HG03558 (cell line): ENCODE results near the gene CENPT.

Experiments
- ATAC-seq: cut with Tn5 transposase; IDR thresholded peaks from one replicate; pipeline ENCODE4 v1.9.1; 2021; ENCODE audit warnings: moderate number of reproducible peaks; ENCODE audit not compliant: unreplicated experiment; ENCODE audit errors: extremely low read depth

The CENPT gene, protein sequence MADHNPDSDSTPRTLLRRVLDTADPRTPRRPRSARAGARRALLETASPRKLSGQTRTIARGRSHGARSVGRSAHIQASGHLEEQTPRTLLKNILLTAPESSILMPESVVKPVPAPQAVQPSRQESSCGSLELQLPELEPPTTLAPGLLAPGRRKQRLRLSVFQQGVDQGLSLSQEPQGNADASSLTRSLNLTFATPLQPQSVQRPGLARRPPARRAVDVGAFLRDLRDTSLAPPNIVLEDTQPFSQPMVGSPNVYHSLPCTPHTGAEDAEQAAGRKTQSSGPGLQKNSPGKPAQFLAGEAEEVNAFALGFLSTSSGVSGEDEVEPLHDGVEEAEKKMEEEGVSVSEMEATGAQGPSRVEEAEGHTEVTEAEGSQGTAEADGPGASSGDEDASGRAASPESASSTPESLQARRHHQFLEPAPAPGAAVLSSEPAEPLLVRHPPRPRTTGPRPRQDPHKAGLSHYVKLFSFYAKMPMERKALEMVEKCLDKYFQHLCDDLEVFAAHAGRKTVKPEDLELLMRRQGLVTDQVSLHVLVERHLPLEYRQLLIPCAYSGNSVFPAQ

DNA sequence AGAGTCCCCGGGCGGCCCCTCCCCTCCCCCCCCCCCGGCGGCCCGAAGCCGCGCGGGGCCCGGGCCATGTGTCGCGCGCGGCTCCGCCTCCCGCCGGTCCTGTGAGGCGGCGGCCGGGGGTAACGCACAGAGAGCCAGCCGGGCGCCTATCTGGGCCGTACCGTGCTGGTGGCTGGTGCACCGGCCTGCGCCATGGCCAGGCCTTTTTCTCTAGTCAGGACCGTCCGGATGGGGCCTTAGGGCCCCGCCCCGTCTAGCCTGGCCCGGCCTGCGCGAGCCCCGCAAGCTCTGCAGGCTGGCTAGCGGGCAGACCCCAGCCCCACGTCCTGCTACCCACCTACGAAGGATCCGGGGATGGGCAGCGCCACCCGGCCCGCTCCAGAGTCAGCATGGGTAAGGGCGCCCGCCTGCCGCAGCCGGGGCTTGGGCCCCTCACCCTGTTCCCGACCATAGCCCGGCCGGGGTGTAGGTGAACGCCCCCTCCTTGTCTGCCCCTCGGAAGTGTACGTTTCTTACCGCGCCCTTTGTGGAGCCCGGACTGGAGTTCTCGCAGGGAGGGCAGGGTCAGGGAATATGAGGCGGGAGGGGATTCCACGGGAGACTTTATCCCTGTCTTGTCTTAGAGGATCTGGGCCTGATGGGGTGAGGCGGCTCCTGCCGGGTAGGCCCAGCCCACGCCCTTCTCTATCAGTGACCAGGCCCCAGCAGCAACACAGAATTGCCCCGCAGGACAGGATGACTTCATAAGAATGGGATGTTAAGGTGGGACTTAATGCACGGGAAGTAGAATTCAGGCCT, at the start of gene CENPT:
CENPT (minus strand) TSS at position 630 of the 798 bp plus-strand sequence. CDS start 13,834 bp downstream, outside the sequence.
- ATAC-seq, result peak; percentile 28

DNA sequence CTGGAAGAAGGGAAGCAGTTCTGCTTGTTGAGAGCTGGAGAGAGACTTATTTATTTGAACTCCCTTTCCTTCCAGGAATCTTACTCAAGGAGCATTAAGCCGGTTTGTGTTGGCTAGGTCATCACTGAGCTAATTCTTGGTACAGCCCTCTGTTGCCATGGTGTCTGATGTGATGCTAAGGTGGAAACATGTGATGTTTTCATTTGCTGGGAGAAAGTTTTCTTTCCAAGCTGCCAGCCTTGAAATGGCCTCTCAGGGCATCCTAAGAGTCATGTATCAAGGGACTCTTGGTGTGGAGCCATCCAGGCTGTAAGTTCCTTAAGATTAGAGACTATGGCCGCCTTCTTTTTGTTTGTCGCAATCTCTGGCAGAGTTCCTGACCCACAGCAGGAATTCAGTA, 49.7 kb upstream of the CENPT start:
- ATAC-seq, result no peak

DNA sequence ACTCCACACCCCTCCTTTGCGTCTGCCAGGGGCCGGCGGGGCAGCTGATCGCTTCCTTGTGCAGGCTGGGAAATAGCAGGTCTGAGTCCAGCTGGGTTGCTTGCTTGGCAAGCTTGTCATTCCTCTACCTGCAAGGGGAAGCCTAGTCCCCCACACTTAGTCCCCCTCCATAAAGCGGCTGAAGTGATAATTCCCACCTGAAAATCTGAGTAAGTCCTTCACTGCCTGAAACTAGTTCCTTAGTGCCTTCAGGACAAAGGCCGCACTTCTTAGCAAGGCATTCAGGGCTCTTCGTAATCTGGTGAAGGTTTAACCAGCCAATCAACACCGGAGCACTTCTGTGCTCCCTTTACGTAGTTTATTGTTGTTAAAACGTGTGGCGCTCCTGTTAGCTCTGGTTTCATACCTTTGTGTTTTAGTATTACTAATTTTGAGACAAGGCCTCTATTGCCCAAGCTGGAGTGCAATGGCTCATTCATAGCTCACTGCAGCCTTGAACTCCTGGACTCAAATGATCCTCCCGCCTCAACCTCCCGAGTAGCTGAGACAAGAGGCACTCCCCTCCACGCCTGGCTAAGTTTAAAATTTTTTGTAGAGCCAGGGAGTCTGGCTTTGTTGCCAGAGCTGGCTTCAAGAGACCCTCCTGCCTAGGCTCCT, 46.4 kb upstream of the CENPT start:
- ATAC-seq, result no peak

DNA sequence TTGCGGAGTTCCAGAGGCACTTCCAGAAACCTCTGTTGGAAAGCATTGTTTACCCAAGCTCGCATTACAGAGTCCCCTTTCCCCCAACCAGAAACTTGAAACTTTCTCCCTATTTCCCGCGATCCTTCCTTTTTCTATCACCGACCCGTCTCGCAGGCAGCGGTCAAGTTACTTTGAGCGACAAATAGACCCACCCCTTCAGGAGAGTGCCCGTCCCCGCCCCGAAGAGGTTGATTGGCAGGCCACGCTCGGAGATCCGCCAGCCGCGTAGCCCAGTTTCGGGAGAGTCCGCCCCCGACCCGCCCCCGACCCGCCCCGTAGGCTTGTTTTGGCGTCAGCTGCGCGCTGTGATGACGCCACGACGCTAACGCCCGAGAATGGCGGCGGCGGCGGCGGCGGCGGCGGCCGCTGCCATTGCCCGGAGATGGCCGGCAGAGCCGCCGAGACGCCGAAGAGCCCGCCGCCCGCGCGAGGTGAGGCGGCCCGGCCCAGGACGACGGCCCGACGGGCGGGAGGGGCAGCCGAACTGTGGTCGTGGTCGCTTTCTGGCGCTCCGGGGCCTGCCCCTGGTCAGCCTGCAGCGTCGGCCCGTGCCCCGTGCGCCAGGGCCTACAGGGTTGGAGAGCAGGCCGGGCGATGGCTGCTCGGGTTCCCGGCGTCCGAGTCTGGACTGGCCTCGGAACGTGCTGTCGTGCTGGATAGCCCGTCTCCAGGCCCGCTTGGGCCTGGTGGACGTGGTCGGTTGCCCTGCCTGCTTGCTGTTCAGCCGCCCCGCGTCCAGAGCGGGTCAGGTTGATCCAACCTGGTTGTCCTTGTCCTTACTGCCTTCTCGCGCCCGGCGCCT, 45.6 kb upstream of the CENPT start, which contains the start of gene PSKH1:
PSKH1 (plus strand) TSS at position 356 of the 844 bp plus-strand sequence. CDS start 15,496 bp downstream, outside the sequence.
- no peak for ATAC-seq

DNA sequence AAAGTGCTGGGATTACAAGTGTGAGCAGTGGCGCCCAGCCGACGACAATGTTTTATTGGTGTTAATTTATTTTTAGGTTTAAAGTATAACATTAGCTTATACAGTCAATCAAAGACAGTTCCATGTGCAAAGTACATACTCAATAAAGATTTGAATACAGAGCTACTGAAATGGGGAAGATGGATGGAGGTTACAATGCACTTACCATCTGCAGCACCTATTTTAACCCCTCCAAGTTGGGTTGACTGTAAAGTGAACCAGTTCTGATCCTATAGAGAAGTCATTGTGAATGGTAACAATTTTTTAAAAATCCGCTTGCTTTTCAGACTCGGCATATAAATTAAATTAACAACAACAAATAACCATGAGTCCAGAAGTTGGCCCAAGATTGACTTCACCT, 44.9 kb upstream of the CENPT start:
- no peak for ATAC-seq

DNA sequence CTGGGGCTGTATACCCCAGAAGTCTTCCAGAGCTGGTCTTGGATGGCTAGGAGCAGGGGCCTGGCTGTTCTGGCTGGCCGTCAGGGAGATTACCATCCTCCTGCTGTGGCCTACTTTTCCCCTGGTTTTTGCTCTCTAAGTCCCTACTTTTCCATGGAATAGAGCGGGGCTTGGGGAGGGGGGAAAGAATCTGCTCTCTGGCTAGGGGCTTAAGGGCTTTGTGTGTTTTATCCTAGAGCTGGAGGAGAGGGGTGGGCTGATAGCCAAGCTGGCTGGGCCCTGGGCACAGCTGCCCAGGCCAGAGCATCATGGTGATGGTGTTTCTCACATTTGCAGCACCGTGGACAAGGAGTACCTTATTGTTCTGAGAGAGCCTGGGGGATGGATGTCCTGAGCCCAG, 40.8 kb upstream of the CENPT start:
- no peak for ATAC-seq

DNA sequence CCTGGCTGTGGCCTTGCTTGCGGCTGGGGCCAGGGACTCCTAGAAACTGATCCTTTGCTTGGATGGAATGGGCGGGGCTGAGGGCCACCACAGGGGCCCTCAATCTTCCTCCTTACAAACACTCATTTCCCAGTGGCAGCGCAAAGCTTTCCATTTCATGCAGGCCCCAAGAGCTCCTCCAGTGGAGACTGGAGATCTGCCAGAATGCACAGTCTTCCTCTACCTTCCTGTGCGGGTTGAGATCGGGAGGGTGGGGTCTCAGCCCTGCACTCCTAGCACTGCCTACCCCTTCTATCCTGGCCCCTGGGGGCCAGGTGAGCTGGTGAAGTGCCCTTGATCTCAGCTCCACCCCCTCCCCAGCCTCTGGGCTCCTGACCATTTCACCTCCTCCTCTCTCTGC, 38.9 kb upstream of the CENPT start:
- no peak for ATAC-seq

DNA sequence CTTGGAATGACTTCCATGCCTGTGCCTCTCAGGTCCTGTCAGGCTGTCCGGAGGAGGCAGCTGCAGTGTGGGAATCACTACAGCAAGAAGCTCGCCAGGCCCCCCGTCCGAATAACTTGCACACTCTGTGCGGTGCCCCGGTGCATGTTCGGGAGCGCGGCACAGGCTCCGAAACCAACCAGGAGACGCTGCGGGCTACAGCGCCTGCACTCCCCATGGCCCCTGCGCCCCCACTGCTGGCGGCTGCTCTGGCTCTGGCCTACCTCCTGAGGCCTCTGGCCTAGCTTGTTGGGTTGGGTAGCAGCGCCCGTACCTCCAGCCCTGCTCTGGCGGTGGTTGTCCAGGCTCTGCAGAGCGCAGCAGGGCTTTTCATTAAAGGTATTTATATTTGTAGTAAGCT, 38.5 kb upstream of the CENPT start:
- ATAC-seq, result no peak

DNA sequence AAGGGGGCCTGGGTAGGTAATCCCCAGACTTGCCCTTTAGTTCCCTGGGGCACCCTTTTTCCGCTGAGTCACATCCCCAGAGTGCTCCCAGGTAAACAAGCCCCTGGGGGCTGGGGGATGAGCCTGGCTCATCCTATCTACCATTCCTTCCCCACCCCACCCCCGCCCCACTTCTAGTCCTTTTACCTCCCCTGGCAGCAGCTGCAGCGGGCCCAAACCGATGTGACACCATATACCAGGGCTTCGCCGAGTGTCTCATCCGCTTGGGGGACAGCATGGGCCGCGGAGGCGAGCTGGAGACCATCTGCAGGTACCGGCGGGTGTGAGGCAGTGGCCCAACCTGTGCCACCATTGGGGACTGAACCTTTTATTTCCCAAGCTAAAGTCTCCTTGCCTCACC, 38.1 kb upstream of the CENPT start:
- no peak for ATAC-seq

DNA sequence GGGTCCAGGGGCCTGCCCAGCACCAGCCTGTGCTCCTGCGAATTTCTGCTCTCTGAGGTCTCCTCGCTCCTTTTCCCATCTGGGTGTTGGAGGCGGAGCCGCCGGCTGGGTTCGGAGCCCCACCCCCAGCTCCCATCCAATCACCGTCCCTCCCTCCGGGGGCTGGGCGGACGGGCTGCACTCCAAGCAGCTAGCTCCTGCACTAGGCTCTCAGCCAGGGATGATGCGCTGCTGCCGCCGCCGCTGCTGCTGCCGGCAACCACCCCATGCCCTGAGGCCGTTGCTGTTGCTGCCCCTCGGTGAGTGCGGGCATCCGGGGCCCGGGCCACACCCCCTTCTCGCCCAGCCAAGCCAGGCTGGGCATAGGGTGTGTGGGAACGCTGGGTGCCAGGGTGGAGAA, 37.2 kb upstream of the CENPT start, which contains the start of gene NRN1L:
NRN1L (plus strand) TSS at position 202 of the 400 bp plus-strand sequence; CDS start at position 221, 19 bp downstream.
- no peak for ATAC-seq

DNA sequence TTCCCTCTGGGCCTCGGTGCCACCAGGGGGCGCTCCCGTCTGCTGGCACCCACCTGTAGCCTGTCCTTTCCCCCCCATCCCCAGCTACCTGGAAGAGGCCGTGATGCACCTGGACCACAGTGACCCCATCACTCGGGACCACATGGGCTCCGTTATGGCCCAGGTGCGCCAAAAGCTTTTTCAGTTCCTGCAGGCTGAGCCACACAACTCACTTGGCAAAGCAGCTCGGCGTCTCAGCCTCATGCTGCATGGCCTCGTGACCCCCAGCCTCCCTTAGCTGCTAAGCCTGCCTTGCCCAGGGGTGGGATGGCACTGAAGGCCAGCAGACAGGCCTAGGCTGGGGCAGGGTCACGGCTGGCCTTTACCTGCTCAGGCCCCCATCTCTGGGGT, 36.4 kb upstream of the CENPT start:
- no peak for ATAC-seq

DNA sequence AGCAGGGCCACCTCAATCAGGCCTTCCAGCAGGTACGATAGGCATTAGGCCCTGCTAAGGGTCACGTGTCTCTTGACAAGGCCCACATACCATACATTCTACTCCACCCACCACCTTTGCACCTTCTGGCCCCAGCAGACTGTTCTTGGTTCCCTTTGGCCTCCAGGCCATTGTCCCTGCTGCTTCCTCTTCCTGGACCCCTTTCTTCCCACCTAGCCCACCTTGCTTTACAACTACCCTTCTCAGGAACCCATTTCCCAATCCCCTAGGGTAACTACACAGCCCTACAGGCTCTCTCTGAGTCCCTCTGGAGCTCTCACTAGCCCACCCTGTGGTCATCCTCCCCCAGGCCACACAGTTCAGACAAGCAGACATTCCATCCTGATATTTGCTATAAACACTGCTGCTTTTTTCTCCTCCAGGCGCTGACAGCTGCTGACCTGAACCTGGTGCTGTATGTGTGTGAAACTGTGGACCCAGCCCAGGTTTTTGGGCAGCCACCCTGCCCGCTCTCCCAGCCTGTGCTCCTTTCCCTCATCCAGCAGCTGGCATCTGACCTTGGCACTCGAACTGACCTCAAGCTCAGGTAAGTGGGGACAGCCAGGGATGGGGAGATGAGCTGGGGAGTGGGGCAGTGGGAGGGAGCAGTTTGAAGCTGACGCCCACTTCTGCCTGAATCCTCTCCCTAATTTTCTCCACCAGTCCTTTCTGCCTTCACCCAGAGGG, 35.8 kb upstream of the CENPT start:
- ATAC-seq, result no peak

DNA sequence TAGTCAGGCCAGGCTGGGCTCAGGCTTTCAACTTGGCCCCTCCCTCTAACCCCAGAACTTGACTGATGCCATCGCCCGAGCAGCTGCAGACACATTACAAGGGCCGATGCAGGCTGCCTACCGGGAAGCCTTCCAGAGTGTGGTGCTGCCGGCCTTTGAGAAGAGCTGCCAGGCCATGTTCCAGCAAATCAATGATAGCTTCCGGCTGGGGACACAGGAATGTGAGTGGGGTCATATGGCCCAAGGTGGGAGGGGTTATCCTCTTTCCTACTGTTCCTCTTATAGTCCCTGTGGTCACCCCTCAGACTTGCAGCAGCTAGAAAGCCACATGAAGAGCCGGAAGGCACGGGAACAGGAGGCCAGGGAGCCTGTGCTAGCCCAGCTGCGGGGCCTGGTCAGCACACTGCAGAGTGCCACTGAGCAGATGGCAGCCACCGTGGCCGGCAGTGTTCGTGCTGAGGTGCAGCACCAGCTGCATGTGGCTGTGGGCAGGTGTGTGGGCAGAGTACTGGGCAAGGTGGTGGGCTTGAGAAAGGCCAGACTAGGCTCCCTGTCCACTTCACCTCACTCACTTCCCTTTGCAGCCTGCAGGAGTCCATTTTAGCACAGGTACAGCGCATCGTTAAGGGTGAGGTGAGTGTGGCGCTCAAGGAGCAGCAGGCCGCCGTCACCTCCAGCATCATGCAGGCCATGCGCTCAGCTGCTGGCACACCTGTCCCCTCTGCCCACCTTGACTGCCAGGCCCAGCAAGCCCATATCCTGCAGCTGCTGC, 35.1 kb upstream of the CENPT start:
- no peak for ATAC-seq

DNA sequence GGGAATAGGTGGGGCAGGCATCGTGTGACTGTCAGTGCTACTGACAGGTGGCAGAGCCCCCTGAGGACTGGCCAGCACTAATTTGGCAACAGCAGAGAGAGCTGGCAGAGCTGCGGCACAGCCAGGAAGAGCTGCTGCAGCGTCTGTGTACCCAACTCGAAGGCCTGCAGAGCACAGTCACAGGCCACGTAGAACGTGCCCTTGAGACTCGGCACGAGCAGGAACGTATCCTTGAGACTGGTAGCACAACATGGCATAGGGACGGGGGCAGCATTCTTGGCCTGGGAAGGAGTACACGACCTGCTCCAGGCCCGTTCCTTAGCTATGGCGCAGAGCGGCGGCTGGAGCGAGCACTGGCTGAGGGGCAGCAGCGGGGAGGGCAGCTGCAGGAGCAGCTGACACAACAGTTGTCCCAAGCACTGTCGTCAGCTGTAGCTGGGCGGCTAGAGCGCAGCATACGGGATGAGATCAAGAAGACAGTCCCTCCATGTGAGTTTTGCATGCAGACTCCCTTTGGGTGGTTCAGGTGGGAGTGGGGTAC, 34.2 kb upstream of the CENPT start:
- ATAC-seq, result no peak

DNA sequence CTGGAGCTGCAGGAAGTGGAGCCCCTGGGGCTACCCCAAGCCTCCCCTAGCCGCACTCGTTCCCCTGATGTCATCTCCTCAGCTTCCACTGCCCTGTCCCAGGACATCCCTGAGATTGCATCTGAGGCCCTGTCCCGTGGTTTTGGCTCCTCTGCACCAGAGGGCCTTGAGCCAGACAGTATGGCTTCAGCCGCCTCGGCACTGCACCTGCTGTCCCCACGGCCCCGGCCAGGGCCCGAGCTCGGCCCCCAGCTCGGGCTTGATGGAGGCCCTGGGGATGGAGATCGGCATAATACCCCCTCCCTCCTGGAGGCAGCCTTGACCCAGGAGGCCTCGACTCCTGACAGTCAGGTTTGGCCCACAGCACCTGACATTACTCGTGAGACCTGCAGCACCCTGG, 33.1 kb upstream of the CENPT start:
- no peak for ATAC-seq

DNA sequence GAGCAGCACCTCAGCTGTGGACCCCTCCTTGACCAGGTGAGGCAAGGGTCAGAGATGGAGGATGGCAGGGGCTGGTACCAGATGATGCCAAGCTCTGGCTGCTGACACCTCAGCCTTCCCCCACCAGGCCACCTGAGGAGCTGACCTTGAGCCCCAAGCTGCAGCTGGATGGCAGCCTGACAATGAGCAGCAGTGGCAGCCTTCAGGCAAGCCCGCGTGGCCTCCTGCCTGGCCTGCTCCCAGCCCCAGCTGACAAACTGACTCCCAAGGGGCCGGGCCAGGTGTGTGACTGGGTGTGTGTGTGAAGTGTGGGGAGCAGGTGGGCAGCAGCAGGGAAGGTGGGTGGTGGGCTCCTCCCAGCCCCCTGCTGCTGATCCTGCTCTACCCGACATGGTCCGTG, 32.4 kb upstream of the CENPT start:
- ATAC-seq, result no peak

DNA sequence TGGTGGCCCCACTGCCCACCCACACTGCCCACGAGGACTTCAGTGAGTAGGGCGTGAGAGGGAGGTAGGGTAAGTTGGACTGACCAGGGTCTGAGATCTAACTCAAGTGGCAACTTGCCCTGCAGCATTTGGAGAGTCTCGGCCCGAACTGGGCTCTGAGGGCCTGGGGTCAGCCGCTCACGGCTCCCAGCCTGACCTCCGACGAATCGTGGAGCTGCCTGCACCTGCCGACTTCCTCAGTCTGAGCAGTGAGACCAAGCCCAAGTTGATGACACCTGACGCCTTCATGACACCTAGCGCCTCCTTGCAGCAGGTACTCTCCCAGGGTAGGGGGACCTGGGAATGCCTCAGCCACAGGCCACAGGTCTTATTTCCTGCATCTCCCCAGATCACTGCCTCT, 32.0 kb upstream of the CENPT start:
- no peak for ATAC-seq

DNA sequence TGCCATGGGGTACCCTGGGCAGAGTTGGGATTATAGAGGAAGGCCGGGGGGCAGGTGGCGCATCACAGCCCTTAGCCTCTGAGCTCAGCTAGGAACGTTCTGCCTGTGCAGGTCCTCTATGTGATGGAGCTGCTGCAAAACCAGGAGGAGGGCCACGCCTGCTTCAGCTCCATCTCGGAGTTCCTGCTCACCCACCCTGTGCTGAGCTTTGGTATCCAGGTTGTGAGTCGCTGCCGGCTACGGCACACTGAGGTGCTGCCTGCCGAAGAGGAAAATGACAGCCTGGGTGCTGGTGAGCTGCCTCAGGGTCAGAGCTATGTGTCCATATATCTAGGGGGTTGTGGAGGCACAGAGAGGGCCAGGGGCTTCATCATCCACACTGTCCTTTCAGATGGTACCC, 31.4 kb upstream of the CENPT start:
- ATAC-seq, result no peak
